Measurements from ENCODE around the gene TAOK3. TPM values are rescaled to one million over a fixed set of nuclear protein-coding genes. Genes with fewer than 3 reads are reported as not detected.
"Not testable (repeated sequence)": the region's sequence is repeated elsewhere in the genome, so short reads cannot be mapped to it uniquely, and the experiment has no call there.

The TAOK3 gene
- total RNA-seq, 2 experiments from 2014 or later = 51.9 to 52.2 TPM

DNA sequence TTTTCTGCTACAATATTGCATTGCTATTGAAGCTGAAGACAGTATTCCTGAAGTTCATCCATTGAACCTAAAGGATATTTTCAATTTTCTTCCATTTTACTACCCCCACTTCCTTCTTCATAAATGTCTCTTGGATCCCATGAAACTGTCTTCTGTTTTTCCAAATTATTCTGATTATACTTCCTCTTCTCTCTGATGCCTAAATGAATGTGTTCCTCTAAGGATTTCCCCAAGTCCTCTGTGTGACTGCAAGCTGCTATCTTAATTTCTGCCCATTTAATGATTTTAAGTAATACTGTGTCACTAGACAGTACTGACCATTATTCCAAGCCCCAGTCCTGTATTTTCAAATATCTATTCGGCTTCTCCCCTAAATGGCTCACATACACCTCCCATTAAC, 102.9 kb downstream of the TAOK3 start:
- DNase-seq = no peak
- Mint-ChIP-seq H3K27ac (no peak overlapping the region), H3K36me3 (peaks cover 4% of the 10 kb centered on the region), H3K9me3 (no peaks in the 10 kb centered on the region), H3K4me1 (peaks cover 9% of the 10 kb centered on the region), H3K27me3 (no peaks in the 10 kb centered on the region), H3K4me3 (no peak overlapping the region)

- peaks cover 5% of the 10 kb centered on the region for H3K4me1 Mint-ChIP-seq
- DNase-seq = no peak
- no peak overlapping the region for H3K27ac Mint-ChIP-seq
- H3K4me3 Mint-ChIP-seq = no peak overlapping the region
- no peaks in the 10 kb centered on the region for H3K27me3 Mint-ChIP-seq
- no peaks in the 10 kb centered on the region for H3K9me3 Mint-ChIP-seq
- peaks cover 45% of the 10 kb centered on the region for H3K36me3 Mint-ChIP-seq
These were observed 113.6 kb downstream of the TAOK3 start for GRCh38 chr12:118259079-118259478.

DNA sequence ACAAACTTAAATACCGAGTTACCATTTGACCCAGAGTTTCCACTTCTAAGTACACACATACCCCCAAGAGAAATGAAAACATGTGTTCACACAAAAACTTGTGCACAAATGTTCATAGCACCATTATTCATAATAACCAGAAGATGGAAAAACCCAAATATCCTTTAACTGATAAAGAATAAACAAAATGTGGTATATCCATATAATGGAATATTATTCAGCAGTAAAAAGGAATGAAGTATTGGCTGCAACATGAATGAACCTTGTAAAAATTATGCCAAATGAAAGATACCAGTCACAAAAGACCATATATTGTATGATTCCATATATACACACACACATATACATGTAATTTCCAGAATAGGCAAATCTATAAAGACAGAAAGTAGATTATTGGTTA, 116.4 kb downstream of the TAOK3 start:
- Mint-ChIP-seq H3K27me3 (no peaks in the 10 kb centered on the region), H3K27ac (no peak overlapping the region), H3K9me3 (no peaks in the 10 kb centered on the region), H3K36me3 (peaks cover 30% of the 10 kb centered on the region), H3K4me3 (no peak overlapping the region), H3K4me1 (peaks cover 5% of the 10 kb centered on the region)
- DNase-seq = no peak

GRCh38 chr12:118249547-118249946, 123.2 kb downstream of the TAOK3 start:
- Mint-ChIP-seq H3K36me3 (peaks cover 4% of the 10 kb centered on the region), H3K9me3 (no peaks in the 10 kb centered on the region), H3K27ac (no peak overlapping the region), H3K4me1 (no peaks in the 10 kb centered on the region), H3K27me3 (no peaks in the 10 kb centered on the region), H3K4me3 (no peak overlapping the region)
- DNase-seq = no peak

DNA sequence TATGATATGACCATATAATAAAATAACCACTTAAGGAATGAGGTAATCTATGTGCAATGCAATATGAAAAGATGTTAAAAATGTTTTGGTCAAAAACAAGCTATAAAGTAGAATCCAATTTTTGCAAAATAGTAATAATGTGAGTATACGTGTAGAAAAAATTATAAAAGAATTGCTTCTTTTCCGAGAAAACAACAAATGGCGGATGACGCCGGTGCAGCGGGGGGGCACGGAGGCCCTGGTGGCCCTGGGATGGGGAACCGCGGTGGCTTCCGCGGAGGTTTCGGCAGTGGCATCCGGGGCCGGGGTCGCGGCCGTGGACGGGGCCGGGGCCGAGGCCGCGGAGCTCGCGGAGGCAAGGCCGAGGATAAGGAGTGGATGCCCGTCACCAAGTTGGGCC, 126.8 kb downstream of the TAOK3 start:
- H3K27ac Mint-ChIP-seq, H3K4me3 Mint-ChIP-seq, DNase-seq, H3K27me3 Mint-ChIP-seq, H3K4me1 Mint-ChIP-seq, H3K9me3 Mint-ChIP-seq, H3K36me3 Mint-ChIP-seq: not testable (repeated sequence)

DNA sequence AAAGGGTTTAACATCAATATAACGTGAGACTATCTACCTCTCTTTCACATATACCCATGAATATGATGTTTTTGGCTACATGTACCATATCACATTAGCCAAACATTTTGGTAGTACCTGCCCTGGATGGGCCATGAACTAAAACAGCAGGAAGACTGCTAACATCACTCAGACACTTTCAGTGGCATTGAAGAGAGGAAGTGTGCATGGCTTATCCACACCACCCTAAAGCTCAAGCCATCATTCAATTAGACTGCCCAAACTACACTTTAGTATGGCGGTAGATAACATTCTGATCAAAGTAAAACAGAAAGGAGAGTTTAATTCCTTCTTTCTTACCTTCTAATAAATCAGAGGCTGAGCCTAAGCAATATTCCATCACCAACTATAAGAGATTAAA, 133.8 kb downstream of the TAOK3 start:
- no peak for DNase-seq
- H3K9me3 Mint-ChIP-seq = no peaks in the 10 kb centered on the region
- peaks cover 12% of the 10 kb centered on the region for H3K36me3 Mint-ChIP-seq
- H3K4me1 Mint-ChIP-seq = peaks cover 5% of the 10 kb centered on the region
- no peaks in the 10 kb centered on the region for H3K27me3 Mint-ChIP-seq
- peak overlapping the region; percentile 20 for H3K27ac Mint-ChIP-seq
- H3K4me3 Mint-ChIP-seq = no peak overlapping the region

GRCh38 chr12:118237908-118238307, 134.8 kb downstream of the TAOK3 start:
- Mint-ChIP-seq H3K27ac (no peak overlapping the region), H3K27me3 (no peaks in the 10 kb centered on the region)

DNA sequence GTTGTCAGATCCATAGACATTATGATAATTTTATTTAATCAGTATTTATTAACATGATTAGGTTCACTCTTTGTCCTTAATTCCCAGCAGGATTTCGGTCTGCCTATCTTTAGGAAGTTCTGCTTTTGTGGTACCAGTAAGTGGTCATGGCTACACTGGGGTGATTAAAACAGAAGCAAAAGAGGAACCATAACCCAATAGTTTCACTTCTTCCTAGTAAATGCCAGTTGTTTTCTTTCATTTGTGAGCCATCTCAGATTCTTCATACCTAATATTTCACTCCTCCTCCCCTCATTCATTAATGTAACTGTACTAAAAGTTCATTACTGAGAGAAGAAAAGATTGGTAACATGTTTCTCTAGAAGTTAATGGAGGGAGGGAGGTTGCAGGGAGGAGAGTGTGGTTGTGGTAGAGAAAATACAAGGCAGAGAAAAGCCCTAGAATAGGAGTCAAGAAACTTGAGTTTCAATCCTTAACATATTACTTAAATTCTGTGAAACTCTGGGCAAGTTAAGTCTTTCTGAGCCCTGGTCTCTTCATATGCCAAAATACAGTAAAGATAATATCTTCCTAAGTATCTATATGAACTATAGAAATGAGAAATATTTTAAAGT, 135.5 kb downstream of the TAOK3 start:
- peaks cover 5% of the 10 kb centered on the region for H3K4me1 Mint-ChIP-seq
- H3K4me3 Mint-ChIP-seq = no peak overlapping the region
- peaks cover 2% of the 10 kb centered on the region for H3K9me3 Mint-ChIP-seq
- H3K27me3 Mint-ChIP-seq = no peaks in the 10 kb centered on the region
- H3K36me3 Mint-ChIP-seq = peaks cover 19% of the 10 kb centered on the region
- no peak for DNase-seq
- no peak overlapping the region for H3K27ac Mint-ChIP-seq

More at GRCh38 chr12:118237908-118238307, 134.8 kb downstream of the TAOK3 start:
- DNase-seq = no peak
- Mint-ChIP-seq H3K4me3 (no peak overlapping the region), H3K36me3 (peaks cover 15% of the 10 kb centered on the region), H3K9me3 (peaks cover 2% of the 10 kb centered on the region), H3K4me1 (peaks cover 5% of the 10 kb centered on the region)

GRCh38 chr12:118220702-118221101, 152.0 kb downstream of the TAOK3 start:
- Mint-ChIP-seq H3K27ac (no peak overlapping the region), H3K36me3 (peaks cover 3% of the 10 kb centered on the region), H3K4me1 (no peaks in the 10 kb centered on the region), H3K27me3 (no peaks in the 10 kb centered on the region), H3K9me3 (no peaks in the 10 kb centered on the region), H3K4me3 (no peak overlapping the region)
- no peak for DNase-seq

GRCh38 chr12:118219772-118220171, 152.9 kb downstream of the TAOK3 start:
- Mint-ChIP-seq H3K27ac (no peak overlapping the region), H3K4me1 (no peaks in the 10 kb centered on the region), H3K36me3 (peaks cover 6% of the 10 kb centered on the region), H3K9me3 (no peaks in the 10 kb centered on the region), H3K27me3 (no peaks in the 10 kb centered on the region), H3K4me3 (no peak overlapping the region)
- no peak for DNase-seq

DNA sequence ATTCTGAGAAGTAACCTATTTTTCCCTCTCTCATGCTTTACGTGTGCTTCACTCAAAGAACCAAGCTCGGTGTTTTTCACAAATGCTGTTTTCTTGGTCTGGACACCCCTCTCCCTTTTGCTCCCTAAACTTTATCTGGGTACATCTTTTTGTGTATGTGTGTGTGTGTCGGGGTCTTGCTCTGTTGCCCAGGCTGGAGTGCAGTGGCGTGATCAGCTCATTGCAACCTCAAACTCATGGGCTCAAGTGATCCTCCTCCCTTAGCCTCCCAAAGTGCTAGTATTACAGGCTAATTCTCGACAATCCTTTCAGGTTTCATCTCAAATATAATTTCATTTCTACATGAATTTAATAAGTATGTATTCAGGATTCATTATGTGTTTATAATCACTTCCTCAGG, 153.6 kb downstream of the TAOK3 start:
- Mint-ChIP-seq H3K27ac (no peak overlapping the region), H3K4me1 (no peaks in the 10 kb centered on the region), H3K4me3 (no peak overlapping the region), H3K36me3 (peaks cover 6% of the 10 kb centered on the region), H3K27me3 (no peaks in the 10 kb centered on the region), H3K9me3 (no peaks in the 10 kb centered on the region)
- DNase-seq = no peak

DNA sequence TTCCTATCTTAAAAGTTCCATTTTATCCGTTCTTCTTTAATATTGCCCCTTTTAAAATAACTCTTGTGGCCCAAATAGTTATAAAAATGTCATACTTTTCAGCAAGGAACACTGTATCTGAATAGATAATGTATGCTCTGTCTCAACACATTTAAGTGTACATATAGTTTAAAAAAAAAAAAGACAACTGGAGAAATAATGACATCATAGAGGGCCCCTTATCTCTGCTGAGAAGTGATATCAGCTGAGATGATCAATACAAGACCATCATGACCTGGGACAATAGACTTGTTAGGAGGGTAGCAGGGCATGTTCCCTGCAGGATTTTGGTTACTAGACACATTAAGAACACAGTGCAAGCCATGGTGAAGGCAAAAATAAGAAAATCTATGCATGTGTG, 159.3 kb downstream of the TAOK3 start:
- no peak overlapping the region for H3K27ac Mint-ChIP-seq
- no peaks in the 10 kb centered on the region for H3K27me3 Mint-ChIP-seq
- no peak for DNase-seq
- H3K4me3 Mint-ChIP-seq = no peak overlapping the region
- no peaks in the 10 kb centered on the region for H3K4me1 Mint-ChIP-seq
- H3K36me3 Mint-ChIP-seq = peaks cover 4% of the 10 kb centered on the region
- no peaks in the 10 kb centered on the region for H3K9me3 Mint-ChIP-seq

GRCh38 chr12:118212606-118213005, 160.1 kb downstream of the TAOK3 start:
- H3K27ac Mint-ChIP-seq = no peak overlapping the region
- no peaks in the 10 kb centered on the region for H3K4me1 Mint-ChIP-seq
- H3K27me3 Mint-ChIP-seq = no peaks in the 10 kb centered on the region
- H3K9me3 Mint-ChIP-seq = no peaks in the 10 kb centered on the region
- peaks cover 4% of the 10 kb centered on the region for H3K36me3 Mint-ChIP-seq
- no peak overlapping the region for H3K4me3 Mint-ChIP-seq
- no peak for DNase-seq

DNA sequence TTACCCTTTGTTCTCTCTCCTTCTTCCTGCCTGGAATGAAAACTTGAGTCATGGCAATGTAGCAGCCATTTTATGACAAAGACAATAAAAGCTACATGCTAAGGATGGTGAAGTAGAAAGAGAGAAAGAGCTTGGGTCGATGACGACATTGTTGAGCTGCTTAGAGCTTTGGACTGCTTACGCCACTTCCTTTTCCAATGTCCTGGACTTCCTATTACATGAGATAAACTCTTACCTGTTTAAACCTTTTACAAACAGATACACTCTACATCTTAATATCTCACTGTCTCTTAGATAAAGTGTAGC, 166.6 kb downstream of the TAOK3 start:
- Mint-ChIP-seq H3K9me3 (no peaks in the 10 kb centered on the region), H3K4me3 (no peak overlapping the region), H3K4me1 (peaks cover 4% of the 10 kb centered on the region), H3K27ac (peak overlapping the region; percentile 54), H3K27me3 (no peaks in the 10 kb centered on the region), H3K36me3 (peaks cover 4% of the 10 kb centered on the region)
- no peak for DNase-seq

- Mint-ChIP-seq H3K27me3 (no peaks in the 10 kb centered on the region), H3K4me1 (no peaks in the 10 kb centered on the region), H3K27ac (no peak overlapping the region), H3K36me3 (peaks cover 7% of the 10 kb centered on the region), H3K4me3 (no peak overlapping the region), H3K9me3 (no peaks in the 10 kb centered on the region)
- no peak for DNase-seq
These were observed 178.7 kb downstream of the TAOK3 start for GRCh38 chr12:118193958-118194357.

DNA sequence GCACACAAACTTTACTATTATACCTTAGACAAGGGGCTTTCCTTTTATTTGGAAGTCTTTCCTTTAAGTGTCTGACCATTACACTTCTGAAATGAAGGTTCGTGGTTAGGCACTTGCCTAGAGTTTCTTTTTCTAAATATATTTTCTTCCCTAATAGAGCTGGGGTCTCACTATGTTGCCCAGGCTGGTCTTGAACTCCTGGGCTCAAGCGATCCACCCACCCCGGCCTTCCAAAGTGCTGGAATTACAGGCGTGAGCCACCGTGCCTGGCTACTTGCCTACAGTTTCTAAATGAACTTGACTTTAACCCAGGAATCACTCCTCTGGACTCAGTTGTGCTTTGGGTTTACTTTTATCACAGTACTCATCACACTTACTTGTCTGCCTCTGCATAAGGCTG, 179.2 kb downstream of the TAOK3 start:
- Mint-ChIP-seq H3K4me3 (no peak overlapping the region), H3K27ac (no peak overlapping the region), H3K27me3 (no peaks in the 10 kb centered on the region), H3K9me3 (no peaks in the 10 kb centered on the region), H3K36me3 (peaks cover 7% of the 10 kb centered on the region), H3K4me1 (no peaks in the 10 kb centered on the region)
- DNase-seq = no peak

GRCh38 chr12:118190266-118190665, 182.4 kb downstream of the TAOK3 start:
- Mint-ChIP-seq H3K4me1 (peaks cover 16% of the 10 kb centered on the region), H3K36me3 (no peaks in the 10 kb centered on the region), H3K27ac (no peak overlapping the region), H3K27me3 (no peaks in the 10 kb centered on the region), H3K9me3 (no peaks in the 10 kb centered on the region), H3K4me3 (no peak overlapping the region)
- no peak for DNase-seq

Measured in activated naive CD8-positive, alpha-beta T cell treated with anti-CD3 and anti-CD28 coated beads for 36 hours (primary cell).